IPS-NIHi7 (cell line): ENCODE data around the gene TNFAIP1.
"Not testable (repeated sequence)": the region's sequence is repeated elsewhere in the genome, so short reads cannot be mapped to it uniquely, and the experiment has no call there.

ENCODE experiments used
- DNase-seq: peaks from one replicate; pipeline ENCODE4 v3.0.0; 2012; ENCODE audit warnings: mixed read lengths; ENCODE audit errors: extremely low spot score

Gene TNFAIP1

GRCh38 chr17:28324781-28325180 lies 10.8 kb upstream of the TNFAIP1 start:
- DNase-seq: no peak

GRCh38 chr17:28325211-28325610 lies 10.3 kb upstream of the TNFAIP1 start:
- DNase-seq: no peak

DNA sequence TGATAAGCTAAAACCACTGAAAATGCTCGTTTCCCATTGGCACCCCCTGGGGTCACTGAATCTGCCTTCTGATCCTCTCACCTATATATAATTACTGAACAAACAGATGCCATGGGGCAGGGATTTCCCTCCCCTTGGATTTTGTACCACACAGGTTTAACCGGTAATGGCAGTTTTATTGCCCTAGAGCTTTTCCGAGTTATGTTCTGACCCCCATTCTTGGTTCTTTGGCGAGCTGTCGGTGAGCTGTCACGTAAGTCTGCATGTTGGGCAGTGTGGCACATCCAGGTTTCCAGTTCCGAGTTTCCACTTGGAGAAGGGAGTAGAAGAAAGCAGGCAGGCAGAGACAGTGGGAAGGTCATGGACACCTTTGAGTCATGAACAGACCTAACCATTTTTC lies 9.4 kb upstream of the TNFAIP1 start:
- no peak for DNase-seq

DNA sequence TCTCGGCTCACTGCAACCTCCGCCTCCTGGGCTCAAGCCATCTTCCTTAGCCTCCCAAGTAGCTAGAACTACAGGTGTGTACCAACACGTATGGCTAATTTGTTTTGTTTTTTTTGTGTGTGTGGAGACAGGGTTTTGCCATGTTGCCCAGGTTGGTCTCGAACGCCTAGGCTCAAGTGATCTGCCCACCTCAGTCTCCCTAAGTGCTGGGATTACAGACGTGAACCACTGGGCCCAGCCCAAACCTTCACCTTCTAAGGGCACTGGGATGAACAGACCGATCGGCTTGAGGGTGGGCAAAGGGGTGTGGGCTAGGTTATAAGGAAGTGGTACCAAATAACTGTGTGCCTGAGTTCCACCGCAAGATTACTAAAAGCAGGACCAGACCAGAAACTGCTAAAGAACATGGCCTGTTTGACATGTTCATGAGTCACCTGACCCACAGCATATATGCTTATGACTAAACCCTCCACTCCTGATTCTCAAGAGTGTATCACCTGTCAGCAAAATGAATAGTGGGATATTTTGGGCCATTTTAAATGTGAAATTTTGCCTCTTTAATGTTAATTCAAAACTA lies 8.4 kb upstream of the TNFAIP1 start:
- DNase-seq: no peak

GRCh38 chr17:28327709-28328108 lies 7.9 kb upstream of the TNFAIP1 start:
- no peak for DNase-seq

GRCh38 chr17:28328325-28328724 lies 7.2 kb upstream of the TNFAIP1 start:
- no peak for DNase-seq

- no peak for DNase-seq
These were observed 4.9 kb upstream of the TNFAIP1 start for GRCh38 chr17:28330671-28331070.

DNA sequence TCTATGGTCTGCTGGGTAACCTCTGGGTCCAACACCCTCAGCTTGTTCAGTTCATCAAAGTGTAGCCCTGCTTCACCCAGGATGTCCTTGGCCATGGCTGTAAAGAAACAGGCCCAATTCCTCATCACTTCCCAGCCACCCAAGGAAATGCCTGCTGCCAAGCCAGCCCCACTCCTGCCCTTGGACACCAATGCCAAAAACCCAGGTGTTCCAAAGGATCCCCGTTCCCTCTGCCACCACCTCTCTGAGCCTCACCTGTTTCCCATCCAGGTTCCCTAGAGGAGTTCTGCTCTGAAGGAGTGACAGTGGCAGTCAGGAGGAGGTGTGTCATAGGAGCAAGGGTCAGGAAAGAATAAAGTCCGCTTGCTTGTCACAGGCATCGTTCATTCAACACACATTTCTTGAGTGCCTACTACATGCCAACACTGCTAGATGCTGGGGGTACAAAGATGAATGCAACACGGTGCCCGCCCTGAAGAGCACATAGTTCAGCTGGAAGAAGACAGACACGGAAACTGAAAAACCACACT lies 3.6 kb upstream of the TNFAIP1 start:
- no peak for DNase-seq

DNA sequence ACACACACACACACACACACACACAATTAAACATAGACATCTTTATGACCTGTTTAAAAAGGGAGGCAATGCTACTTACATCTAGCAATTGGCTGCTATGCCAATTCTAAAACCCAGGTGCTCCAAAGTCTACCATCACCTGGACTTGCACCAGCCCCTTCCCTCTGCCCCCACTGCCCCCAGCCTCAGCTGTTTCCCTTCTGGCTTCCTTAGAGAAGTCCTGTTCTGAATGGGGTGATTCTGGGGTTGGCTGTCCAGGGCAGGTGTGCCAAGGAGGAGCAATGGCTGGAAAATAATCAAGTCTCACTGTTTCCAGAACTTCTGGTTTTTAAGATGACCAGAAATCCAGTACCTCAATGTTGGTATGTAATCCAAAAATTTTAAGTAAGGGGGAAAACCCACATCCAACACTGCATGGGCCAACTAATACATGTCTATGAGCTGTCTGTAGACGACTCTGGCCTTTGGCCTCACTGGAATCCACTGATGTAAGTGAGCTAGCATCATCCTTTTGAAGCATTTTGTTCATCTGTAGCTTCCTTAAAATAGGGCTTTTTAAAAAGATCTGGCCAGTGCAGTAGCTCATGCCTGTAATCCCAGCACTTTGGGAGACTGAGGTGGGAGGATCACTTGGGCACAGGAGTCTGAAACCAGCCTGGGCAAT lies 2.3 kb upstream of the TNFAIP1 start:
- DNase-seq: no peak

DNA sequence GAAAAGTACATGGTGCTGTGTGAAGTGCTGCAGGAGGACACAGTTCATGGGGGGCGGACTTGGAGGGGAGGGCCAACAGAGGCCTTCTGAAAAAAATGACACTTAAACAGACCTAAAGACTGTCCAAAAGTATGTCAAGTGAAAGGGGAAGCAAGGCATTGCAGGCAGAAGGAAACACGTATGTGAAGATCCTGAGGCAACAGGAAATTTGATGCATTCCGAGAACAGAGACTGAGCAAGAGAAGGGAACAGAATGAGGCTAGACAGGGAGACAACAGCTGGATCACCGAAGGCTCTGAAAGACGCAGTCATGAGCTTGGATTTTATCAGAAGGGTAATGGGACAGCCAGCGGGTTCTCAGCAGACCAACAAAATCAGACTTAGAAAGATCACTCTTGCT lies 1.4 kb upstream of the TNFAIP1 start:
- no peak for DNase-seq

DNA sequence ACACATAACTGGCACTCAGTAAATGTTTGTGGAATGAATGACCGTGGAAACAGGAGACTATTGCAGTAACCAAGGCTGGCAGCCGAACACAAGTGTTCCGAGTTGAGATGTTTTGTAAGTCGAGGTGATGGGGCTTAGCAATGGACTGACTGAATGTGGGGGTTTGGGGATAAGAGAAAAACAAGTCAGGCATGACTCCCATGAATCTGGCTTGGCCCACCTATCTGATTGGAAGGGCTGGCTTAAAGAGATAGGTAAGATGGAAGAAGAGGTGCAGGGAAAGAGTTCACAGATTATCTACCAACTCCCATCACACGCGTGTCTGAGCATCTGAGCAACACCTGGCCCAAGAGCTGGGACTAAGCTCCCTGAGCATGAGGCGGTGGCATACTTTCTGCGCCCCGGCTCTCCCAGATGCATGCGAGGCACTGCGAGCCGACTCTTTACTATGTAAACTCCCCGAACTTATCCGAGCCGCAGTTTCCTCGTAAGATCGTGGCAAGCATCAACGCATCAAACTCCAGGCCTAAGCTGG lies 828 bp upstream of the TNFAIP1 start:
- no peak for DNase-seq

- peak; percentile 72 for DNase-seq
These were observed 654 bp downstream of the TNFAIP1 start for GRCh38 chr17:28335959-28336871.

DNA sequence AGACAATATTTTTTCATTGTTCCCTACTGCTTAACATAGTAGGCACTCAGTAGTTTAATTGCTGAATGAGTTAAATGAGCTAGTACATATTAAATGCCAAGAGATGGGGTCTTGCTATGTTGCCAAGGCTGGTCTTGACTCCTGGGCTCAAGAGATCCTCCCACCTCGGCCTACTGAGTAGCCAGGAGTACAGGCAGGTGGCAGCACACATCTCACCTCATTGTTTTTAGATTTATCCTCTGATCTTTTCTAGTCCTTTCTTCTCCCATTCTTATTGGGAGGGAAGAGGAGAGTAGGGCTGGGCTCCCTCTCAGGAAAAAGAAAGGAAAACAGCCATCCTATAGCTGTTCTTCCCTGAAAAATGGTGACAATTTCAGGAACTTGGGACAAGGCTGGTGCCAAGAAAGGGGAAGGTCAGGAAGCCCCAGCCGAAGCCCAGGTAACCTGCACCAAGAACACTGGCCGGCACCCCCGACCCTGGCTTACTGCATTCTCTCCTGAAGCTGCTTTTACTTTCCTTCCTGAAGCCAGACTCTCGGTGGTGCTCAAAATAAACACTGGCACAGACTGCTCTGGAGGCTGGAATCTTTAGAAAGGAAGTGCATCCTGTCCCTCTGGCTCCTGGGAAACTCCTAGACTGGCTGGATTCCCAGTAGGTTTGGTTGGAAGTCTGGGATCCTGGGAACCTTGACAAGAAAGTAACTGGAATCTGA lies 2.7 kb downstream of the TNFAIP1 start:
- DNase-seq: no peak

- not testable (repeated sequence) for DNase-seq
These were observed 3.2 kb downstream of the TNFAIP1 start for GRCh38 chr17:28338769-28339212.

DNA sequence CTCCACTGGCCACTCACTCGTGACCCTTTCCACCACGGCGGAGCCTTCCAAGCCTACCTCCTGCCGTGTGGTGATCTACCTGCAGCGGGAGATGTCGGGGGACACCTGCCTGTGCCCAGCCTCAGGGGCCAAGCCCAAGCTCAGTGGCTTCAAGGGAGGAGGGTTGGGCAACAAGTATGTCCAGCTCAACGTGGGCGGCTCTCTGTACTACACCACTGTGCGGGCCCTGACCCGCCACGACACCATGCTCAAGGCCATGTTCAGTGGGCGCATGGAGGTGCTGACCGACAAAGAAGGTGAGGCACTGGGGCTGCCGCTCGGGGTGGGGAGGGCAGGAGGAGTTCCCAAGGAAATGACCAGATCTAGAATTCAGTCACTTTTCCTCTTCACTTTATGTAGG lies 3.9 kb downstream of the TNFAIP1 start:
- DNase-seq: no peak

- no peak for DNase-seq
These were observed 4.8 kb downstream of the TNFAIP1 start for GRCh38 chr17:28340374-28340773.

GRCh38 chr17:28341516-28341915 lies 6.0 kb downstream of the TNFAIP1 start:
- DNase-seq: no peak

DNA sequence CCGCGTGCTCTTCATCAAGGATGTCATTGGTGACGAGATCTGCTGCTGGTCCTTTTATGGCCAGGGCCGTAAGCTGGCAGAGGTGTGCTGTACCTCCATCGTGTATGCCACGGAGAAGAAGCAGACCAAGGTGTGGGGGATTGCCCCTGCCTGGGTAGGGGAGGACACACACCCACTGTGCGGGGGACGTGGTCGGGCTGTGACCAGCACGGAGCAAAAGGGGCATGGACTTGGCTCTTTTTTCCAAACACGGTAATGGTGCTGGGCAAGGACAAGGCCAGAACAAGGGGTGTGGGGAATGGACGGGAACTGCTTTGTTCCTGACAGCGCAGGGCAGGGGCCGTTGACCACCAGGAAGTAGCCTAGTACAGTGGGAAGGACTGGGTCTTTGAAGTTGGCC lies 6.8 kb downstream of the TNFAIP1 start:
- DNase-seq: no peak

- no peak for DNase-seq
These were observed 8.0 kb downstream of the TNFAIP1 start for GRCh38 chr17:28343491-28343932.

DNA sequence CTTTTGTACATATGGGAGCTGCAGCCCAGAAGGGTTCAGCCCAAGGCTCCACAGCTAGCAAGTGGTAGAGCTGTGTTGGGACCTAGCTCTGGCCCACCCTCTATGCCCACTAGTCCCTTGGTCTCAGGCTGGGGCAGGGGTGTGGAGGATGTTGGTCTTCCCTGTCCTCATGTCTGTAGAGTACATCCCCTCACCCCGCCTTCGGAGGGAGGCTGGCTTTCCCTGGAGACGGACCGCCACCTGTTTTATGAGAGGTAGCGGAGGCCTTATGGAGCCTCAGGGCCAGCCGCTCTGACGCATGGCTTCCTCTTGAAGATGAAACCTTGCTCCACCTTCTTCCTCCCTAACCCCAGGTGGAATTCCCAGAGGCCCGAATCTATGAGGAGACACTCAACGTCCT lies 8.4 kb downstream of the TNFAIP1 start:
- DNase-seq: no peak

GRCh38 chr17:28344435-28344901 lies 8.9 kb downstream of the TNFAIP1 start:
- DNase-seq: no peak
